ENCODE data around the gene OLIG1. TPM values are rescaled to one million over a fixed set of nuclear protein-coding genes. Genes with fewer than 3 reads are reported as not detected.

Gene OLIG1
- total RNA-seq, 1 experiment from 2014 or later = not detected

GRCh38 chr21:33069243-33069642 lies 698 bp upstream of the OLIG1 start:
- Histone ChIP-seq H3K27me3 (ENCODE audit: insufficient read depth, low read length) (peaks cover 12% of the 10 kb centered on the region), H3K4me2 (ENCODE audit: low read length) (no peak overlapping the region), H3K79me2 (ENCODE audit: insufficient read depth, low read length) (no peaks in the 10 kb centered on the region), H3K4me1 (ENCODE audit: control insufficient read depth in 1 of 2, insufficient read depth in 2 of 2, low read length in 2 of 2) (no peaks in the 10 kb centered on the region), H3K9me2 (ENCODE audit: insufficient read depth) (no peaks in the 10 kb centered on the region), H3K9ac (ENCODE audit: low read length) (no peak overlapping the region), H4K20me1 (ENCODE audit: insufficient read depth) (no peaks in the 10 kb centered on the region), H3K36me3 (ENCODE audit: control insufficient read depth in 1 of 2, insufficient read depth in 2 of 2, low read length in 2 of 2) (no peaks in the 10 kb centered on the region), H3K4me3 (replicated peaks in 1 of 2; ENCODE audit: low read depth in 1 of 2, low read length in 2 of 2) (no peak overlapping the region), H2AFZ (ENCODE audit: low read depth, low read length, poor library complexity, severe bottlenecking) (no peak overlapping the region), H3K27ac (ENCODE audit: low read depth, low read length) (no peak overlapping the region), H3K9me3 (ENCODE audit: control insufficient read depth in 1 of 2, insufficient read depth in 1 of 2, low read depth in 1 of 2, low read length in 2 of 2) (no peaks in the 10 kb centered on the region)
- TF ChIP-seq YY1 (IDR thresholded peaks at IDR 0.05; ENCODE audit: extremely low read depth, insufficient replicate concordance, low read depth, low read length) = no peak
- no peak for TF ChIP-seq REST (IDR thresholded peaks at IDR 0.05; ENCODE audit: low read depth)
- no peak for ATAC-seq
- ChIA-PET RAD21 (ENCODE audit: low non-redundant PET in 1 of 2, low total read pairs in 2 of 2, uncharacterized antibody in 2 of 2, unreplicated experiment in 2 of 2) (no interaction called here), POLR2A (no interaction called here), CTCF (no interaction called here)
- no peak for DNase-seq (ENCODE audit: low read depth, low spot score)
- BruUV-seq (replicated peaks) = no TSS peak
- intact Hi-C loops (cut with micrococcal nuclease) = no loop called here

GRCh38 chr21:33069645-33069993 lies 322 bp upstream of the OLIG1 start:
- Histone ChIP-seq H4K20me1 (ENCODE audit: insufficient read depth) (no peaks in the 10 kb centered on the region), H3K79me2 (ENCODE audit: insufficient read depth, low read length) (no peaks in the 10 kb centered on the region), H3K9ac (ENCODE audit: low read length) (no peak overlapping the region), H2AFZ (ENCODE audit: low read depth, low read length, poor library complexity, severe bottlenecking) (no peak overlapping the region), H3K9me3 (ENCODE audit: control insufficient read depth in 1 of 2, insufficient read depth in 1 of 2, low read depth in 1 of 2, low read length in 2 of 2) (no peaks in the 10 kb centered on the region), H3K27ac (ENCODE audit: low read depth, low read length) (no peak overlapping the region), H3K4me2 (ENCODE audit: low read length) (no peak overlapping the region), H3K4me1 (ENCODE audit: control insufficient read depth in 1 of 2, insufficient read depth in 2 of 2, low read length in 2 of 2) (no peaks in the 10 kb centered on the region), H3K9me2 (ENCODE audit: insufficient read depth) (no peaks in the 10 kb centered on the region), H3K36me3 (ENCODE audit: control insufficient read depth in 1 of 2, insufficient read depth in 2 of 2, low read length in 2 of 2) (no peaks in the 10 kb centered on the region), H3K4me3 (replicated peaks in 1 of 2; ENCODE audit: low read depth in 1 of 2, low read length in 2 of 2) (no peak overlapping the region), H3K27me3 (ENCODE audit: insufficient read depth, low read length) (peaks cover 12% of the 10 kb centered on the region)
- BruUV-seq (replicated peaks) = no TSS peak
- ATAC-seq (no peak), DNase-seq (ENCODE audit: low read depth, low spot score) (no peak)
- ChIA-PET CTCF (no interaction called here), RAD21 (ENCODE audit: low non-redundant PET in 1 of 2, low total read pairs in 2 of 2, uncharacterized antibody in 2 of 2, unreplicated experiment in 2 of 2) (no interaction called here), POLR2A (no interaction called here)
- intact Hi-C loops (cut with micrococcal nuclease) = no loop called here
- TF ChIP-seq EGR1 (IDR thresholded peaks at IDR 0.05; ENCODE audit: low read depth) (no peak), ZFX (IDR thresholded peaks at IDR 0.05) (no peak)
